Endothelial cell of umbilical vein (primary cell): ENCODE results near the gene MZB1.

Experiments used
- CTCF ChIP-seq, 2 donors: IDR thresholded peaks; 1 replicate in 1 of 2; 2 replicates in 1 of 2; pipeline ENCODE4 v1.5.1; 2011; ENCODE audit warnings: low read length in 2 of 2, mild to moderate bottlenecking in 2 of 2, moderate library complexity in 2 of 2, control low read depth in 1 of 2, inconsistent platforms in 1 of 2, low read depth in 1 of 2; ENCODE audit not compliant: insufficient read depth in 1 of 2; ENCODE audit errors: extremely low read depth in 1 of 2
- EZH2 ChIP-seq: IDR thresholded peaks from 2 replicates; pipeline ENCODE4 v1.6.1; 2012; ENCODE audit warnings: borderline replicate concordance, low read depth, mild to moderate bottlenecking, moderate library complexity, low read length, inconsistent platforms; ENCODE audit not compliant: severe bottlenecking
- FOS ChIP-seq: IDR thresholded peaks from 2 replicates; pipeline ENCODE4 v1.6.1; 2011; ENCODE audit warnings: mild to moderate bottlenecking, low read length, moderate library complexity, borderline replicate concordance; ENCODE audit not compliant: insufficient read depth
- GATA2 ChIP-seq: IDR thresholded peaks from 2 replicates; pipeline ENCODE4 v1.7.0; 2011; ENCODE audit warnings: low read depth, mild to moderate bottlenecking, moderate library complexity, mixed read lengths, low read length; ENCODE audit not compliant: insufficient read length, insufficient read depth
- JUN ChIP-seq: IDR thresholded peaks from 2 replicates; pipeline ENCODE4 v1.6.1; 2011; ENCODE audit warnings: borderline replicate concordance, low read depth; ENCODE audit not compliant: insufficient read length, insufficient read depth
- MYC ChIP-seq: IDR thresholded peaks from one replicate; pipeline ENCODE4 v1.6.1; 2011; ENCODE audit warnings: mild to moderate bottlenecking, low read depth, low read length
- POLR2A ChIP-seq: IDR thresholded peaks from 2 replicates; pipeline ENCODE4 v1.6.1; 2012; ENCODE audit warnings: low read depth, mild to moderate bottlenecking, control low read depth, low read length
- POLR2AphosphoS5 ChIP-seq: IDR thresholded peaks from 2 replicates; pipeline ENCODE4 v1.6.1; 2012; ENCODE audit warnings: low read depth, mild to moderate bottlenecking, control low read depth, low read length, moderate library complexity; ENCODE audit not compliant: insufficient read depth
- TF ChIP-seq, protein P1 (sequence below): IDR thresholded peaks from 2 replicates; pipeline ENCODE4 v1.6.1; 2011; ENCODE audit not compliant: insufficient read depth, insufficient read length

- TF ChIP-seq CTCF (IDR thresholded peaks at IDR 0.05; ENCODE audit: extremely low read depth in 1 of 2, insufficient read depth in 1 of 2, low read depth in 1 of 2, low read length in 2 of 2) (no peak), POLR2AphosphoS5 (no peak), EZH2 (no peak), POLR2A (no peak), JUN (no peak), GATA2 (no peak), MYC (no peak), FOS (no peak)
- TF ChIP-seq, protein P1, sequence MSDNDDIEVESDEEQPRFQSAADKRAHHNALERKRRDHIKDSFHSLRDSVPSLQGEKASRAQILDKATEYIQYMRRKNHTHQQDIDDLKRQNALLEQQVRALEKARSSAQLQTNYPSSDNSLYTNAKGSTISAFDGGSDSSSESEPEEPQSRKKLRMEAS: no peak
Observed at GRCh38 chr5:139382807-139383206, 6.9 kb downstream of the MZB1 start.
